ENCODE results near the gene TASL. TPM values are rescaled to one million over a fixed set of nuclear protein-coding genes. Genes with fewer than 3 reads are reported as not detected.
A peak's percentile ranks its signal among the peaks of the same experiment; 100 is the strongest.
"Not testable (repeated sequence)": the region's sequence is repeated elsewhere in the genome, so short reads cannot be mapped to it uniquely, and the experiment has no call there.

The TASL gene
- total RNA-seq, 4 donors from 2014 or later: 0.46 to 2.0 (median 1.1) TPM; not detected in 1

DNA sequence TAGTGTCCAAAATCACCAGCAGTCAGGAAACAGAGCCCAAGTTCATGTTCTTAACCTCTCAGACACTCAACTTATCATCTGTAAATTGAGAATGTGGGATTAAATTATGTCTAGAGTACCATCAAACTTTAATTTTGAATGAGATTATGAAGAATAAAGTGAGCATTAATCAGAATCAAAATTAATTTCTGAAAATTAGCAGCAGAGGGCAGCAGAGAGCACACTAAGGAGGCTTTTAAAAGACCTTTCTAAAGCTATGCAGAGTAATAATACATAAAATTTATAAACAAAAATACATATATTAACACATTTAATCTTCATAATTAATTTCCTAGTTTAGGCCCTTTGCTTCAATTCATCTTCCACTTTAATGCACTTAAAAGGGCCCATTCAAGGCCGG is 7.1 kb downstream of the TASL start:
- ATAC-seq: no peak
- Histone ChIP-seq H3K4me1 (no peaks in the 10 kb centered on the region), H3K27ac (no peak overlapping the region), H3K27me3 (no peaks in the 10 kb centered on the region), H3K36me3 (no peaks in the 10 kb centered on the region), H3K4me3 (no peak overlapping the region), H3K9me3 (no peaks in the 10 kb centered on the region)
- TF ChIP-seq, protein P1, sequence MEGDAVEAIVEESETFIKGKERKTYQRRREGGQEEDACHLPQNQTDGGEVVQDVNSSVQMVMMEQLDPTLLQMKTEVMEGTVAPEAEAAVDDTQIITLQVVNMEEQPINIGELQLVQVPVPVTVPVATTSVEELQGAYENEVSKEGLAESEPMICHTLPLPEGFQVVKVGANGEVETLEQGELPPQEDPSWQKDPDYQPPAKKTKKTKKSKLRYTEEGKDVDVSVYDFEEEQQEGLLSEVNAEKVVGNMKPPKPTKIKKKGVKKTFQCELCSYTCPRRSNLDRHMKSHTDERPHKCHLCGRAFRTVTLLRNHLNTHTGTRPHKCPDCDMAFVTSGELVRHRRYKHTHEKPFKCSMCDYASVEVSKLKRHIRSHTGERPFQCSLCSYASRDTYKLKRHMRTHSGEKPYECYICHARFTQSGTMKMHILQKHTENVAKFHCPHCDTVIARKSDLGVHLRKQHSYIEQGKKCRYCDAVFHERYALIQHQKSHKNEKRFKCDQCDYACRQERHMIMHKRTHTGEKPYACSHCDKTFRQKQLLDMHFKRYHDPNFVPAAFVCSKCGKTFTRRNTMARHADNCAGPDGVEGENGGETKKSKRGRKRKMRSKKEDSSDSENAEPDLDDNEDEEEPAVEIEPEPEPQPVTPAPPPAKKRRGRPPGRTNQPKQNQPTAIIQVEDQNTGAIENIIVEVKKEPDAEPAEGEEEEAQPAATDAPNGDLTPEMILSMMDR (IDR thresholded peaks at IDR 0.05): peak in 3 of 4 experiments; percentile 16 to 57 (median 26)
- no peak for TF ChIP-seq POLR2AphosphoS5 (IDR thresholded peaks at IDR 0.05)
- WGBS, 2 donors (ENCODE audit: low coverage in 1 of 2): 80% methylated on average over 1 of the region's 1 CpG; no CpG with 5 or more reads in 1 of the 2 donors

DNA sequence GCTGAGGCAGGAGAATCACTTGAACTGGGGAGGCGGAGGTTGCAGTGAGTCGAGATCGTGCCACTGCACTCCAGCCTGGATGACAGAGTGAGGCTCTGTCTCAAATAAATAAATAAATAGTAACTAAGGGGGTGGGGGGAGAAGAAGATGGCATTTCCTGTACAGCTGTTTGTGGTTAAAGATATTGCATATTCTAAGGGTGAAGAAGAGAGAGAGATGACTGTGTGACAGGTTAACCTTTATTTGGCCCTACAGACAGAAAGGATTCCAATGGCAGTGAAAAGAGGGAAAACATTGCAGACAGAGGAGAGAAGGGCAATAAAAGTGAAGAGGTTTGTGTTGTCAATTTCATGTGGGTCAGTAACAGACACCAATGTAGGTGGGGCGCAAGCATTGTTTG is 9.4 kb downstream of the TASL start:
- Histone ChIP-seq H3K36me3 (no peaks in the 10 kb centered on the region), H3K27me3 (no peaks in the 10 kb centered on the region), H3K27ac (no peak overlapping the region), H3K4me3 (no peak overlapping the region), H3K9me3 (no peaks in the 10 kb centered on the region), H3K4me1 (no peaks in the 10 kb centered on the region)
- whole genome bisulfite sequencing, 2 donors (ENCODE audit: low coverage in 1 of 2): 86 to 96% methylated on average over 1 to 4 of the region's 4 CpGs
- ATAC-seq: no peak
- no peak for TF ChIP-seq EP300 (IDR thresholded peaks at IDR 0.05)
- no peak for TF ChIP-seq POLR2AphosphoS5 (IDR thresholded peaks at IDR 0.05)
- no peak for TF ChIP-seq POLR2A (IDR thresholded peaks at IDR 0.05)
- TF ChIP-seq, protein P1 (IDR thresholded peaks at IDR 0.05): no peak

DNA sequence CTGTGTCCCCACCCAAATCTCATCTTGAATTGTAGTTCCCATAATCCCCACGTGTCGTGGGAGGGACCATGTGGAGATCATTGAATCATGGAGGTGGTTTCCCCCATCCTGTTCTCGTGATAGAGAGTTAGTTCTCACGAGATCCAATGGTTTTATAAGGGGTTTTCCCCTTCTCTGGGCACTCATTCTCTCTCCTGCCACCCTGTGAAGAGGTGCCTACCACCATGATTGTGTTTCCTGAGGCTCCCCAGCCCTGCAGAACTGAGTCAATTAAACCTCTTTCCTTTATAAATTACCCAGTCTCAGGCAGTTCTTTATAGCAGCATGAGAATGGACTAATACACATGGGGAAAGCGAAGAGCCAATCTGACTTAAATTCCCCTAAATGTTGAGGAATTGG is 14.5 kb downstream of the TASL start:
- ATAC-seq, H3K36me3 ChIP-seq, H3K4me1 ChIP-seq, H3K9me3 ChIP-seq, H3K4me3 ChIP-seq, H3K27me3 ChIP-seq, H3K27ac ChIP-seq: not testable (repeated sequence)
- 58 to 90% methylated on average over 2 to 5 of the region's 5 CpGs for WGBS, 2 donors (ENCODE audit: low coverage in 1 of 2)

DNA sequence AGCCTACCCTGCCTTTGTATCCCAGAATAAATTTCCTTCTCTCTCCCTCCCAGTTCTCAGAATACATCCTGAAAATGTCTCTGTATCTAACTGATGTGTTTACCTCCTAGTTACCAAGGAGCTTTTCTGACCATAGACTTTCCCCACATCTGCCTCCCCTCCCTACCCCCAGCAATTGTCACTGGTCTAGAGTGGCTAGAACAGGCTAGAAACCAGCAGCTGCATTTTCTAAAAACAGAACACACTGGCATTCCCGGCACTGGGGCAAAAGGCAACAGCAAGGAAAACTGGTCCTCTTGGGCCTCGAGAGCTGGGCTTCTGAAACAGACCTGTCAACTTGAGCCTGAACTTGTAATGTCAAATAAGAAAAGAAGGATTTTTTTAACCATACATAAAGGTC is 16.4 kb downstream of the TASL start:
- Histone ChIP-seq H3K27me3 (no peaks in the 10 kb centered on the region), H3K4me3 (no peak overlapping the region), H3K27ac (no peak overlapping the region), H3K9me3 (no peaks in the 10 kb centered on the region), H3K4me1 (no peaks in the 10 kb centered on the region), H3K36me3 (no peaks in the 10 kb centered on the region)
- no peak for TF ChIP-seq POLR2AphosphoS5 (IDR thresholded peaks at IDR 0.05)
- TF ChIP-seq, protein P1 (IDR thresholded peaks at IDR 0.05): no peak
- no peak for TF ChIP-seq EP300 (IDR thresholded peaks at IDR 0.05)
- no peak for TF ChIP-seq POLR2A (IDR thresholded peaks at IDR 0.05)
- no peak for ATAC-seq
- WGBS, 2 donors (ENCODE audit: low coverage in 1 of 2): 50% methylated on average over 1 of the region's 2 CpGs; no CpG with 5 or more reads in 1 of the 2 donors

DNA sequence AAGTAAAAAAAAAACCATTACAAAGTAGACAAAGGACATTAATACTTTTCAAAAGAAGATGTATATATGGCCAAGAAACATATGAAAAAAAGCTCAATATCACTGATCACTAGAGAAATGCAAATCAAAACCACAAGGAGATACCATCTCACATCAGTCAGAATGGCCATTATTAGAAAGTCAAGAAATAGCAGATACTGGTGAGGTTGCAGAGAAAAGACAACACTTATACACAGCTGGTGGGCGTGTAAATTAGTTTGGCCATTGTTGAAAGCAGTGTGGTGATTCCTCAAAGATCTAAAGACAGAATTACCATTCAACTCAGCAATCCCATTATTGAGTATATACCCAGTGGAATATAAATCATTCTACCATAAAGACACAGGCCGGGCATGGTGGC is 39.3 kb downstream of the TASL start:
- H3K27ac ChIP-seq: no peak overlapping the region
- no peaks in the 10 kb centered on the region for H3K36me3 ChIP-seq
- no peak for TF ChIP-seq EP300 (IDR thresholded peaks at IDR 0.05)
- TF ChIP-seq POLR2A (IDR thresholded peaks at IDR 0.05): no peak
- TF ChIP-seq, protein P1 (IDR thresholded peaks at IDR 0.05): no peak
- no peak for TF ChIP-seq POLR2AphosphoS5 (IDR thresholded peaks at IDR 0.05)
- ATAC-seq: no peak
- no peaks in the 10 kb centered on the region for H3K27me3 ChIP-seq
- H3K4me1 ChIP-seq: no peaks in the 10 kb centered on the region
- no peak overlapping the region for H3K4me3 ChIP-seq
- WGBS, 2 donors (ENCODE audit: low coverage in 1 of 2): 73% methylated on average over 1 of the region's 2 CpGs
- H3K9me3 ChIP-seq: no peaks in the 10 kb centered on the region

Measured in gastroesophageal sphincter (tissue), 4 donors.